Renal pelvis (tissue), 4 donors: ENCODE data around the gene SRCIN1. TPM values are rescaled to one million over a fixed set of nuclear protein-coding genes. Genes with fewer than 3 reads are reported as not detected.

Experiments used
- DNase-seq: peaks from one replicate; pipeline ENCODE4 v3.0.0-alpha.2; 2013
- polyA plus RNA-seq, 3 donors: library from polyadenylated mRNA; unstranded; fragments of 120-200 nt; gene quantifications; one replicate each; pipeline ENCODE4 v1.2.1, GENCODE V29; 2013; ENCODE audit not compliant: insufficient read length in 3 of 3

Gene SRCIN1
- polyA plus RNA-seq, 3 donors: 4.2 to 6.7 (median 6.2) TPM

- DNase-seq: no peak
Measured at GRCh38 chr17:38583828-38584349, 21.9 kb downstream of the SRCIN1 start.

GRCh38 chr17:38583176-38583575 lies 22.6 kb downstream of the SRCIN1 start:
- DNase-seq: no peak

GRCh38 chr17:38582069-38582468 lies 23.7 kb downstream of the SRCIN1 start:
- no peak for DNase-seq

- DNase-seq: no peak
Measured at GRCh38 chr17:38579934-38580333, 25.8 kb downstream of the SRCIN1 start.

GRCh38 chr17:38579083-38579480 lies 26.7 kb downstream of the SRCIN1 start:
- no peak for DNase-seq

- DNase-seq: no peak
Measured at GRCh38 chr17:38578229-38579082, 27.3 kb downstream of the SRCIN1 start.

- DNase-seq: no peak
Measured at GRCh38 chr17:38577645-38578173, 28.0 kb downstream of the SRCIN1 start.

- no peak for DNase-seq
Measured at GRCh38 chr17:38577244-38577643, 28.5 kb downstream of the SRCIN1 start.

GRCh38 chr17:38575781-38576180 lies 30.0 kb downstream of the SRCIN1 start:
- no peak for DNase-seq

GRCh38 chr17:38574712-38575111 lies 31.0 kb downstream of the SRCIN1 start:
- no peak for DNase-seq

- DNase-seq: peak; percentile 69
Measured at GRCh38 chr17:38572669-38573365, 32.9 kb downstream of the SRCIN1 start.

GRCh38 chr17:38571833-38572668 lies 33.7 kb downstream of the SRCIN1 start:
- no peak for DNase-seq

- DNase-seq: no peak
Measured at GRCh38 chr17:38569701-38570512, 35.8 kb downstream of the SRCIN1 start.

GRCh38 chr17:38568845-38569510 lies 36.8 kb downstream of the SRCIN1 start:
- DNase-seq: no peak

GRCh38 chr17:38568274-38568673 lies 37.5 kb downstream of the SRCIN1 start:
- no peak for DNase-seq

GRCh38 chr17:38567350-38567749 lies 38.4 kb downstream of the SRCIN1 start:
- no peak for DNase-seq

GRCh38 chr17:38566666-38567031 lies 39.1 kb downstream of the SRCIN1 start:
- no peak for DNase-seq

GRCh38 chr17:38565853-38566665 lies 39.7 kb downstream of the SRCIN1 start:
- no peak for DNase-seq

- DNase-seq: no peak
Measured at GRCh38 chr17:38564869-38565268, 40.9 kb downstream of the SRCIN1 start.
